ENCODE data around the gene CHMP4A.
"Not testable (repeated sequence)": the region's sequence is repeated elsewhere in the genome, so short reads cannot be mapped to it uniquely, and the experiment has no call there.

CHMP4A gene

GRCh38 chr14:24211311-24211710, 2.0 kb downstream of the CHMP4A start:
- ChIA-PET POLR2A (interaction anchor here (2.9 kb wide), 1 partner anchor 16 kb away, joined by 26 read pairs; the partner anchor contains the start of gene TM9SF1), CTCF (interaction anchor here (1.1 kb wide), 1 partner anchor 97 kb away, joined by 3 read pairs; the partner anchor contains the start of gene CIDEB)
- no peak overlapping the region for H3K4me3 ChIP-seq (ENCODE audit: low read depth, low read length)
- TF ChIP-seq CTCF (IDR thresholded peaks at IDR 0.05; ENCODE audit: insufficient read depth, low read length, missing control alignments): no peak
- no peak for DNase-seq (ENCODE audit: low read depth, low spot score)

GRCh38 chr14:24207625-24208024, 5.7 kb downstream of the CHMP4A start:
- POLR2A ChIA-PET: interaction anchor here (0.7 kb wide), 1 partner anchor 43 kb away, joined by 3 read pairs; no protein-coding TSS in a partner anchor
- no peak for TF ChIP-seq CTCF (IDR thresholded peaks at IDR 0.05; ENCODE audit: insufficient read depth, low read length, missing control alignments)

GRCh38 chr14:24207104-24207551, 6.2 kb downstream of the CHMP4A start:
- H3K4me3 ChIP-seq (ENCODE audit: low read depth, low read length): no peak overlapping the region
- DNase-seq (ENCODE audit: low read depth, low spot score): no peak
- ChIA-PET POLR2A (interaction anchor here (0.7 to 1.3 kb wide), 2 partner anchors 8 to 43 kb away, joined by 3 read pairs; partner anchors contain the start of gene MDP1), CTCF (interaction anchor here (1.1 to 2.1 kb wide), 4 partner anchors 11 to 90 kb away, joined by 3 to 10 read pairs (median 5); partner anchors contain the start of genes EMC9, TINF2 and TM9SF1)
- no peak for TF ChIP-seq CTCF (IDR thresholded peaks at IDR 0.05; ENCODE audit: insufficient read depth, low read length, missing control alignments)

More at GRCh38 chr14:24207625-24208024, 5.7 kb downstream of the CHMP4A start:
- no peak overlapping the region for H3K4me3 ChIP-seq (ENCODE audit: low read depth, low read length)
- no peak for DNase-seq (ENCODE audit: low read depth, low spot score)
- CTCF ChIA-PET: interaction anchor here (1.5 to 2.1 kb wide), 2 partner anchors 35 to 90 kb away, joined by 5 to 10 read pairs; partner anchors contain the start of gene TINF2

- H3K4me3 ChIP-seq (ENCODE audit: low read depth, low read length): no peak overlapping the region
- DNase-seq (ENCODE audit: low read depth, low spot score): no peak
- ChIA-PET POLR2A (interaction anchor here (1.0 to 1.3 kb wide), 2 partner anchors 9 to 11 kb away, joined by 3 read pairs; partner anchors contain the start of genes MDP1 and TM9SF1), CTCF (interaction anchor here (1.1 to 2.1 kb wide), 6 partner anchors 11 to 101 kb away, joined by 3 to 10 read pairs (median 5); partner anchors contain the start of genes CIDEB, EMC9, IRF9 and TINF2)
- TF ChIP-seq CTCF (IDR thresholded peaks at IDR 0.05; ENCODE audit: insufficient read depth, low read length, missing control alignments): no peak
Measured at GRCh38 chr14:24206260-24207103, 6.8 kb downstream of the CHMP4A start.

- no peak for DNase-seq (ENCODE audit: low read depth, low spot score)
- POLR2A ChIA-PET: interaction anchor here (0.5 kb wide), 1 partner anchor 96 kb away, joined by 3 read pairs; no protein-coding TSS in a partner anchor
- H3K4me3 ChIP-seq (ENCODE audit: low read depth, low read length): no peak overlapping the region
- CTCF ChIA-PET: no interaction called here
- no peak for TF ChIP-seq CTCF (IDR thresholded peaks at IDR 0.05; ENCODE audit: insufficient read depth, low read length, missing control alignments)
Measured at GRCh38 chr14:24204163-24205146, 8.8 kb downstream of the CHMP4A start.

- H3K4me3 ChIP-seq (ENCODE audit: low read depth, low read length); DNase-seq (ENCODE audit: low read depth, low spot score): not testable (repeated sequence)
- CTCF ChIA-PET: interaction anchor here (1.4 kb wide), 1 partner anchor 94 kb away, joined by 6 read pairs; no protein-coding TSS in a partner anchor
- POLR2A ChIA-PET: interaction anchor here (1.4 kb wide), 1 partner anchor 8 kb away, joined by 4 read pairs; the partner anchor contains the start of gene TM9SF1
Measured at GRCh38 chr14:24203249-24203886, 9.9 kb downstream of the CHMP4A start.

- POLR2A ChIA-PET: interaction anchor here (1.4 kb wide), 1 partner anchor 8 kb away, joined by 4 read pairs; the partner anchor contains the start of gene TM9SF1
- DNase-seq (ENCODE audit: low read depth, low spot score); H3K4me3 ChIP-seq (ENCODE audit: low read depth, low read length): not testable (repeated sequence)
- CTCF ChIA-PET: interaction anchor here (1.4 kb wide), 1 partner anchor 95 kb away, joined by 6 read pairs; no protein-coding TSS in a partner anchor
Measured at GRCh38 chr14:24202538-24202937, 10.8 kb downstream of the CHMP4A start.
